Glomerular endothelial cell (primary cell): ENCODE results near the gene MAGIX. TPM values are rescaled to one million over a fixed set of nuclear protein-coding genes. Genes with fewer than 3 reads are reported as not detected.
"Not testable (repeated sequence)": the region's sequence is repeated elsewhere in the genome, so short reads cannot be mapped to it uniquely, and the experiment has no call there.

Experiments
- DNase-seq: peaks from one replicate; pipeline ENCODE4 v3.0.0-alpha.2; 2011; ENCODE audit warnings: low read depth, low spot score; ENCODE audit errors: extremely low read depth
- total RNA-seq: library from RNA; depleted of rRNA; stranded (reverse); fragments of >200 nt; gene quantifications from 2 replicates; pipeline ENCODE4 v1.2.3, GENCODE V29; 2015

The MAGIX gene
- total RNA-seq, 1 donor from 2014 or later, result 1.2 TPM

- DNase-seq, result no peak
Measured at GRCh38 chrX:49157194-49157593, 5.4 kb upstream of the MAGIX start.

- no peak for DNase-seq
Measured at GRCh38 chrX:49160908-49161307, 1.6 kb upstream of the MAGIX start.

GRCh38 chrX:49161632-49162031, 926 bp upstream of the MAGIX start:
- no peak for DNase-seq

GRCh38 chrX:49163555-49164419, 1.2 kb downstream of the MAGIX start:
- DNase-seq, result no peak

- DNase-seq, result no peak
Measured at GRCh38 chrX:49164589-49165360, 2.2 kb downstream of the MAGIX start.

- no peak for DNase-seq
Measured at GRCh38 chrX:49165901-49166881, 3.6 kb downstream of the MAGIX start.

- no peak for DNase-seq
Measured at GRCh38 chrX:49166914-49167739, 4.6 kb downstream of the MAGIX start.

- DNase-seq, result no peak
Measured at GRCh38 chrX:49167740-49168108, 5.2 kb downstream of the MAGIX start.

GRCh38 chrX:49171752-49172279, 9.3 kb downstream of the MAGIX start, which contains the start of gene PLP2:
PLP2 (plus strand) TSS chrX:49171898; CDS start chrX:49172001, 103 bp downstream.
- no peak for DNase-seq

GRCh38 chrX:49172280-49172780, 9.8 kb downstream of the MAGIX start:
- DNase-seq, result no peak

GRCh38 chrX:49173544-49173943, 11.0 kb downstream of the MAGIX start:
- DNase-seq, result not testable (repeated sequence)

GRCh38 chrX:49174723-49175122, 12.2 kb downstream of the MAGIX start:
- DNase-seq, result no peak

GRCh38 chrX:49175435-49176274, 13.1 kb downstream of the MAGIX start:
- DNase-seq, result no peak

GRCh38 chrX:49176421-49177326, 14.1 kb downstream of the MAGIX start:
- DNase-seq, result no peak

- no peak for DNase-seq
Measured at GRCh38 chrX:49177338-49177833, 14.8 kb downstream of the MAGIX start.

- no peak for DNase-seq
Measured at GRCh38 chrX:49177873-49178480, 15.4 kb downstream of the MAGIX start.

- DNase-seq, result no peak
Measured at GRCh38 chrX:49178537-49178936, 16.0 kb downstream of the MAGIX start.
